OCI-LY7 (cell line): ENCODE measurements around the gene ACAT2. TPM values are rescaled to one million over a fixed set of nuclear protein-coding genes. Genes with fewer than 3 reads are reported as not detected.
"Not testable (repeated sequence)": the region's sequence is repeated elsewhere in the genome, so short reads cannot be mapped to it uniquely, and the experiment has no call there.

Experiments used
- BruUV-seq: library from RNA; stranded (reverse); fragments of 400-500 nt; replicated peaks from 2 replicates; lab custom pipeline; 2021; lab: Mats Ljungman, UMichigan
- CTCF ChIA-PET: fragments of 300-600 bp; sonication (Branson Sonifier 250); formaldehyde crosslinking; loops from one replicate; lab custom pipeline; 2022; ENCODE audit warnings: antibody characterized with exemption; ENCODE audit not compliant: unreplicated experiment; lab: Charles Lee
- POLR2A ChIA-PET: fragments of 300-600 bp; sonication (Branson Sonifier 250); formaldehyde crosslinking; loops from one replicate; lab custom pipeline; 2022; ENCODE audit warnings: antibody characterized with exemption; lab: Charles Lee
- DNase-seq: peaks from one replicate; pipeline ENCODE4 v3.0.0-alpha.2; 2015; ENCODE audit warnings: low spot score
- H2AFZ ChIP-seq: fragments of 200-600 bp; sonication (generic), shearing (Covaris generic); 2 replicates; pipeline ENCODE4 v1.6.1; 2014; ENCODE audit warnings: mild to moderate bottlenecking, antibody characterized with exemption, low read length, moderate library complexity
- H3K27ac ChIP-seq: fragments of 200-600 bp; sonication (generic); 2 replicates; pipeline ENCODE4 v1.5.1; 2014; ENCODE audit warnings: mixed run types, low read depth, mild to moderate bottlenecking, moderate library complexity, low read length, inconsistent platforms; ENCODE audit not compliant: poor library complexity, severe bottlenecking
- H3K36me3 ChIP-seq: fragments of 200-600 bp; sonication (generic); 2 replicates; pipeline ENCODE4 v1.6.1; 2014; ENCODE audit warnings: mild to moderate bottlenecking, antibody characterized with exemption, low read length, moderate library complexity, mixed read lengths; ENCODE audit not compliant: insufficient read depth
- H3K4me1 ChIP-seq: fragments of 200-600 bp; sonication (generic); 2 replicates; pipeline ENCODE4 v1.5.1; 2014; ENCODE audit warnings: mild to moderate bottlenecking, low read length; ENCODE audit not compliant: insufficient read depth, poor library complexity, severe bottlenecking
- H3K4me2 ChIP-seq: fragments of 200-600 bp; sonication (generic); 2 replicates; pipeline ENCODE4 v1.6.1; 2014; ENCODE audit warnings: mild to moderate bottlenecking, low read length
- H3K4me3 ChIP-seq: fragments of 200-600 bp; sonication (generic); 2 replicates; pipeline ENCODE4 v1.5.1; 2014; ENCODE audit warnings: mild to moderate bottlenecking, low read depth, low read length; ENCODE audit not compliant: poor library complexity, severe bottlenecking
- H3K79me2 ChIP-seq: fragments of 200-600 bp; sonication (generic); 2 replicates; pipeline ENCODE4 v1.6.1; 2016; ENCODE audit warnings: low read depth, mild to moderate bottlenecking, low read length, moderate library complexity, mixed read lengths; ENCODE audit not compliant: insufficient read depth
- H3K9me2 ChIP-seq: fragments of 200-600 bp; sonication (generic); 2 replicates; pipeline ENCODE4 v1.6.1; 2016; ENCODE audit warnings: mild to moderate bottlenecking, low read length, mixed read lengths; ENCODE audit not compliant: insufficient read depth
- H3K9me3 ChIP-seq: fragments of 200-600 bp; sonication (generic); 2 replicates; pipeline ENCODE4 v1.6.1; 2014; ENCODE audit warnings: mild to moderate bottlenecking, mixed run types, low read length, mixed read lengths
- H4K20me1 ChIP-seq: fragments of 200-600 bp; sonication (generic); 2 replicates; pipeline ENCODE4 v1.6.1; 2014; ENCODE audit warnings: mild to moderate bottlenecking, antibody characterized with exemption, low read length, moderate library complexity, mixed read lengths; ENCODE audit not compliant: insufficient read depth
- CTCF ChIP-seq: fragments of 200-600 bp; sonication (generic); conservative IDR thresholded peaks from 2 replicates; pipeline ENCODE4 v1.5.1; 2014; ENCODE audit warnings: mild to moderate bottlenecking, antibody characterized with exemption, low read length, moderate library complexity, mixed read lengths
- EZH2phosphoT487 ChIP-seq: fragments of 200-600 bp; sonication (generic); IDR thresholded peaks from 2 replicates; pipeline ENCODE4 v1.6.1; 2018; ENCODE audit warnings: low read depth, borderline replicate concordance, mild to moderate bottlenecking, mixed run types, antibody characterized with exemption, low read length, moderate library complexity, mixed read lengths
- intact Hi-C: fragments of 100-400 bp; cut with micrococcal nuclease; formaldehyde crosslinking; loops from one replicate; pipeline ENCODE4 v1.10.0; 2022; ENCODE audit not compliant: unreplicated experiment
- total RNA-seq, 2 experiments: library from RNA; depleted of rRNA in 1 of 2; stranded (reverse); fragments of >200 nt in 1 of 2; shearing (Covaris generic) in 1 of 2; gene quantifications; 2 replicates each; pipeline ENCODE4 v1.2.3, GENCODE V29; 2014 to 2022

Gene ACAT2
- total RNA-seq, 2 experiments from 2014 or later: 42.4 to 110 TPM

GRCh38 chr6:159813781-159814180 is 51.9 kb downstream of the ACAT2 start:
- no peaks in the 10 kb centered on the region for H4K20me1 ChIP-seq
- H3K4me3 ChIP-seq: no peak overlapping the region
- CTCF ChIA-PET: no interaction called here
- no peaks in the 10 kb centered on the region for H3K9me3 ChIP-seq
- H3K4me1 ChIP-seq: peaks cover 19% of the 10 kb centered on the region
- POLR2A ChIA-PET: interaction anchor here (1.2 to 2.1 kb wide), 2 partner anchors 12 to 17 kb away, joined by 6 to 9 read pairs; no protein-coding TSS in a partner anchor
- H3K79me2 ChIP-seq: no peaks in the 10 kb centered on the region
- H3K4me2 ChIP-seq: no peak overlapping the region
- intact Hi-C loops: no loop called here
- H2AFZ ChIP-seq: no peak overlapping the region
- no peaks in the 10 kb centered on the region for H3K36me3 ChIP-seq
- no peak for DNase-seq
- BruUV-seq: no TSS peak
- no peak overlapping the region for H3K27ac ChIP-seq
- H3K9me2 ChIP-seq: no peaks in the 10 kb centered on the region
- TF ChIP-seq CTCF: no peak
- no peak for TF ChIP-seq EZH2phosphoT487

- no peaks in the 10 kb centered on the region for H3K36me3 ChIP-seq
- DNase-seq: no peak
- intact Hi-C loops: no loop called here
- peaks cover 14% of the 10 kb centered on the region for H3K4me1 ChIP-seq
- no peaks in the 10 kb centered on the region for H3K9me3 ChIP-seq
- ChIA-PET POLR2A (no interaction called here), CTCF (no interaction called here)
- no peak overlapping the region for H3K4me2 ChIP-seq
- TF ChIP-seq CTCF (no peak), EZH2phosphoT487 (no peak)
- no peak overlapping the region for H3K27ac ChIP-seq
- H4K20me1 ChIP-seq: no peaks in the 10 kb centered on the region
- H3K79me2 ChIP-seq: no peaks in the 10 kb centered on the region
- no peak overlapping the region for H3K4me3 ChIP-seq
- BruUV-seq: no TSS peak
- no peak overlapping the region for H2AFZ ChIP-seq
- H3K9me2 ChIP-seq: no peaks in the 10 kb centered on the region
Observed at GRCh38 chr6:159815410-159815809, 53.6 kb downstream of the ACAT2 start.

GRCh38 chr6:159816775-159817174 is 54.9 kb downstream of the ACAT2 start:
- H2AFZ ChIP-seq, BruUV-seq, H3K9me2 ChIP-seq, H3K4me2 ChIP-seq, DNase-seq, H3K4me1 ChIP-seq, H3K9me3 ChIP-seq, intact Hi-C loops, CTCF ChIA-PET, H3K36me3 ChIP-seq, H3K27ac ChIP-seq, H3K79me2 ChIP-seq, H4K20me1 ChIP-seq, H3K4me3 ChIP-seq: not testable (repeated sequence)
- POLR2A ChIA-PET: interaction anchor here (1.6 kb wide), 1 partner anchor 13 kb away, joined by 3 read pairs; no protein-coding TSS in a partner anchor
